ENCODE measurements around the gene STARD9. TPM values are rescaled to one million over a fixed set of nuclear protein-coding genes. Genes with fewer than 3 reads are reported as not detected.
A peak's percentile ranks its signal among the peaks of the same experiment; 100 is the strongest.

STARD9 gene
- total RNA-seq, 6 experiments from 2014 or later, result 0.70 to 3.1 (median 1.5) TPM

GRCh38 chr15:42741710-42742109, 166.3 kb downstream of the STARD9 start:
- Histone ChIP-seq H3K4me1 (peaks cover 0 to 18% (median 2%) of the 10 kb centered on the region in 4 donors), H3K36me3 (no peaks in the 10 kb centered on the region), H3K4me3 (no peak overlapping the region), H3K27me3 (no peaks in the 10 kb centered on the region), H3K27ac (no peak overlapping the region), H3K9me3 (no peaks in the 10 kb centered on the region)
- intact Hi-C loops (cut with DNase I), result no loop called here
- WGBS (ENCODE audit: insufficient coverage, low coverage, low lambda C conversion rate, missing lambda C conversion rate), result 87% methylated on average over 2 of the region's 2 CpGs
- DNase-seq (no peak), ATAC-seq (no peak)
- no peak for TF ChIP-seq CTCF (IDR thresholded peaks at IDR 0.05)
- no peak for TF ChIP-seq POLR2A (IDR thresholded peaks at IDR 0.05)

GRCh38 chr15:42742149-42742548, 166.7 kb downstream of the STARD9 start:
- TF ChIP-seq POLR2A (IDR thresholded peaks at IDR 0.05) (no peak), CTCF (IDR thresholded peaks at IDR 0.05) (no peak)
- no peak overlapping the region for H3K27ac ChIP-seq
- no peaks in the 10 kb centered on the region for H3K27me3 ChIP-seq
- DNase-seq, result no peak
- 96% methylated on average over 4 of the region's 4 CpGs for WGBS (ENCODE audit: insufficient coverage, low coverage, low lambda C conversion rate, missing lambda C conversion rate)
- no peak for ATAC-seq
- peaks cover 0 to 18% (median 2%) of the 10 kb centered on the region in 4 donors for H3K4me1 ChIP-seq
- intact Hi-C loops (cut with DNase I), result no loop called here
- no peaks in the 10 kb centered on the region for H3K9me3 ChIP-seq
- H3K36me3 ChIP-seq, result no peaks in the 10 kb centered on the region
- no peak overlapping the region for H3K4me3 ChIP-seq

GRCh38 chr15:42744195-42744594, 168.8 kb downstream of the STARD9 start:
- intact Hi-C loops (cut with DNase I), result no loop called here
- peaks cover 0 to 10% (median 0%) of the 10 kb centered on the region in 4 donors for H3K4me1 ChIP-seq
- peak; percentile 69 to 87 (median 72) for ATAC-seq
- H3K27ac ChIP-seq, result no peak overlapping the region
- 84% methylated on average over 1 of the region's 1 CpG for WGBS (ENCODE audit: insufficient coverage, low coverage, low lambda C conversion rate, missing lambda C conversion rate)
- H3K9me3 ChIP-seq, result no peaks in the 10 kb centered on the region
- TF ChIP-seq CTCF (IDR thresholded peaks at IDR 0.05) (no peak), POLR2A (IDR thresholded peaks at IDR 0.05) (no peak)
- H3K36me3 ChIP-seq, result no peaks in the 10 kb centered on the region
- no peaks in the 10 kb centered on the region for H3K27me3 ChIP-seq
- no peak for DNase-seq
- H3K4me3 ChIP-seq, result no peak overlapping the region

- Histone ChIP-seq H3K9me3 (no peaks in the 10 kb centered on the region), H3K4me1 (peaks cover 0 to 7% (median 0%) of the 10 kb centered on the region in 4 donors), H3K27ac (no peak overlapping the region), H3K27me3 (no peaks in the 10 kb centered on the region), H3K36me3 (no peaks in the 10 kb centered on the region), H3K4me3 (no peak overlapping the region)
- ATAC-seq, result no peak
- TF ChIP-seq CTCF (IDR thresholded peaks at IDR 0.05) (no peak), POLR2A (IDR thresholded peaks at IDR 0.05) (no peak)
- no peak for DNase-seq
- intact Hi-C loops (cut with DNase I), result no loop called here
- WGBS (ENCODE audit: insufficient coverage, low coverage, low lambda C conversion rate, missing lambda C conversion rate), result 100% methylated on average over 1 of the region's 1 CpG
Observed at GRCh38 chr15:42749266-42749665, 173.9 kb downstream of the STARD9 start.

GRCh38 chr15:42750306-42750705, 174.9 kb downstream of the STARD9 start:
- WGBS (ENCODE audit: insufficient coverage, low coverage, low lambda C conversion rate, missing lambda C conversion rate), result 97% methylated on average over 2 of the region's 2 CpGs
- no peak for ATAC-seq
- DNase-seq, result no peak
- H3K4me3 ChIP-seq, result no peak overlapping the region
- no peaks in the 10 kb centered on the region for H3K4me1 ChIP-seq
- TF ChIP-seq POLR2A (IDR thresholded peaks at IDR 0.05), result no peak
- no peak for TF ChIP-seq CTCF (IDR thresholded peaks at IDR 0.05)
- H3K9me3 ChIP-seq, result no peaks in the 10 kb centered on the region
- intact Hi-C loops (cut with DNase I), result no loop called here
- H3K36me3 ChIP-seq, result no peaks in the 10 kb centered on the region
- no peak overlapping the region for H3K27ac ChIP-seq
- H3K27me3 ChIP-seq, result no peaks in the 10 kb centered on the region

All from right lobe of liver (tissue), 6 donors.